ENCODE measurements around the gene ESYT1. TPM values are rescaled to one million over a fixed set of nuclear protein-coding genes. Genes with fewer than 3 reads are reported as not detected.

ESYT1 gene
- total and polyA plus RNA-seq, 4 donors: 41.0 to 93.5 (median 58.8) TPM

GRCh38 chr12:56102683-56103065 is 25.4 kb upstream of the ESYT1 start:
- Histone ChIP-seq H3K9me3 (ENCODE audit: control insufficient read depth in 4 of 4, low read length in 3 of 4) (no peaks in the 10 kb centered on the region), H3K4me1 (ENCODE audit: control insufficient read depth in 4 of 4, insufficient read depth in 4 of 4, low read length in 3 of 4) (peaks cover 0 to 24% (median 13%) of the 10 kb centered on the region in 4 donors), H3K9ac (ENCODE audit: low read depth in 1 of 2, low read length in 2 of 2) (no peak overlapping the region), H3K27ac (ENCODE audit: low read depth in 1 of 2, low read length in 2 of 2) (no peak overlapping the region), H3K4me3 (ENCODE audit: low read depth in 1 of 3, low read length in 3 of 3) (no peak overlapping the region), H3K36me3 (ENCODE audit: control insufficient read depth in 4 of 4, insufficient read depth in 3 of 4, low read depth in 1 of 4, low read length in 3 of 4) (peaks cover 15 to 46% (median 37%) of the 10 kb centered on the region in 4 donors), H3K27me3 (ENCODE audit: control insufficient read depth in 4 of 4, insufficient read depth in 4 of 4, low read length in 3 of 4) (no peaks in the 10 kb centered on the region)
- 81% methylated on average over 1 of the region's 1 CpG for WGBS
- no peak for TF ChIP-seq RAD21 (IDR thresholded peaks at IDR 0.05)
- no peak for DNase-seq (ENCODE audit: low spot score)

DNA sequence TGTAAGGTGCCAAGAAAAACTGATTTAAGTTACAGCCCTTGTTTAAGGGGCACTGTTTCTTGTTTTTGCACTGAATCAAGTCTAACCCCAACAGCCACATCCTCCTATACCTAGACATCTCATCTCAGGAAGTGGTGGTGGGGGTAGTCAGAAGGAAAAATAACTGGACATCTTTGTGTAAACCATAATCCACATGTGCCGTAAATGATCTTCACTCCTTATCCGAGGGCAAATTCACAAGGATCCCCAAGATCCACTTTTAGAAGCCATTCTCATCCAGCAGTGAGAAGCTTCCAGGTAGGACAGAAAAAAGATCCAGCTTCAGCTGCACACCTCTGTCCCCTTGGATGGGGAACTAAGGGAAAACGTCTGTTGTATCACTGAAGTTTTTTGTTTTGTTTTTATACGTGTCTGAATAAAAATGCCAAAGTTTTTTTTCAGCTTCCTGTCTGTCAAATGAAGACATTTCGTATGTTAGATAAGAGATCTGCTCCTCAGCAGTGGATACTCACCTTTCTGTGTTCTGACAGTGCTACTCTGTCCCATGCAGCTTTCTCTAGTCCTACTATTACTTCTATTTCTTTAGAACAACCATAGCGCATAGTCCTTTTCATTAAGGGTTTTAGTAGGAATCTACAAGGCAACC is 24.9 kb upstream of the ESYT1 start:
- 49% methylated on average over 6 of the region's 6 CpGs for WGBS
- TF ChIP-seq GABPA (IDR thresholded peaks at IDR 0.05 in 1 of 2, conservative IDR thresholded peaks at IDR 0.05 in 1 of 2): no peak
- no peak for TF ChIP-seq RXRA (IDR thresholded peaks at IDR 0.05)
- TF ChIP-seq RAD21 (IDR thresholded peaks at IDR 0.05): no peak
- TF ChIP-seq, protein P1, sequence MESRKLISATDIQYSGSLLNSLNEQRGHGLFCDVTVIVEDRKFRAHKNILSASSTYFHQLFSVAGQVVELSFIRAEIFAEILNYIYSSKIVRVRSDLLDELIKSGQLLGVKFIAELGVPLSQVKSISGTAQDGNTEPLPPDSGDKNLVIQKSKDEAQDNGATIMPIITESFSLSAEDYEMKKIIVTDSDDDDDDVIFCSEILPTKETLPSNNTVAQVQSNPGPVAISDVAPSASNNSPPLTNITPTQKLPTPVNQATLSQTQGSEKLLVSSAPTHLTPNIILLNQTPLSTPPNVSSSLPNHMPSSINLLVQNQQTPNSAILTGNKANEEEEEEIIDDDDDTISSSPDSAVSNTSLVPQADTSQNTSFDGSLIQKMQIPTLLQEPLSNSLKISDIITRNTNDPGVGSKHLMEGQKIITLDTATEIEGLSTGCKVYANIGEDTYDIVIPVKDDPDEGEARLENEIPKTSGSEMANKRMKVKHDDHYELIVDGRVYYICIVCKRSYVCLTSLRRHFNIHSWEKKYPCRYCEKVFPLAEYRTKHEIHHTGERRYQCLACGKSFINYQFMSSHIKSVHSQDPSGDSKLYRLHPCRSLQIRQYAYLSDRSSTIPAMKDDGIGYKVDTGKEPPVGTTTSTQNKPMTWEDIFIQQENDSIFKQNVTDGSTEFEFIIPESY (IDR thresholded peaks at IDR 0.05): no peak
- TF ChIP-seq SP1 (IDR thresholded peaks at IDR 0.05): no peak
- Histone ChIP-seq H3K9ac (ENCODE audit: low read depth in 1 of 2, low read length in 2 of 2) (peak overlapping the region in 1 of 2 donors; percentile 52), H3K4me1 (ENCODE audit: control insufficient read depth in 4 of 4, insufficient read depth in 4 of 4, low read length in 3 of 4) (peaks cover 0 to 24% (median 13%) of the 10 kb centered on the region in 4 donors), H3K27me3 (ENCODE audit: control insufficient read depth in 4 of 4, insufficient read depth in 4 of 4, low read length in 3 of 4) (no peaks in the 10 kb centered on the region), H3K27ac (ENCODE audit: low read depth in 1 of 2, low read length in 2 of 2) (peak overlapping the region in 1 of 2 donors; percentile 62), H3K4me3 (ENCODE audit: low read depth in 1 of 3, low read length in 3 of 3) (peak overlapping the region in 1 of 3 donors; percentile 39), H3K36me3 (ENCODE audit: control insufficient read depth in 4 of 4, insufficient read depth in 3 of 4, low read depth in 1 of 4, low read length in 3 of 4) (peaks cover 15 to 48% (median 41%) of the 10 kb centered on the region in 4 donors), H3K9me3 (ENCODE audit: control insufficient read depth in 4 of 4, low read length in 3 of 4) (no peaks in the 10 kb centered on the region)
- DNase-seq (ENCODE audit: low spot score): no peak

GRCh38 chr12:56103823-56104108 is 24.3 kb upstream of the ESYT1 start:
- Histone ChIP-seq H3K36me3 (ENCODE audit: control insufficient read depth in 4 of 4, insufficient read depth in 3 of 4, low read depth in 1 of 4, low read length in 3 of 4) (peaks cover 16 to 47% (median 41%) of the 10 kb centered on the region in 4 donors), H3K4me3 (ENCODE audit: low read depth in 1 of 3, low read length in 3 of 3) (peak overlapping the region; percentile 27 to 39 (median 38)), H3K9ac (ENCODE audit: low read depth in 1 of 2, low read length in 2 of 2) (peak overlapping the region; percentile 15 to 52), H3K9me3 (ENCODE audit: control insufficient read depth in 4 of 4, low read length in 3 of 4) (no peaks in the 10 kb centered on the region), H3K27ac (ENCODE audit: low read depth in 1 of 2, low read length in 2 of 2) (peak overlapping the region; percentile 62 to 83), H3K4me1 (ENCODE audit: control insufficient read depth in 4 of 4, insufficient read depth in 4 of 4, low read length in 3 of 4) (peaks cover 0 to 24% (median 13%) of the 10 kb centered on the region in 4 donors), H3K27me3 (ENCODE audit: control insufficient read depth in 4 of 4, insufficient read depth in 4 of 4, low read length in 3 of 4) (no peaks in the 10 kb centered on the region)
- DNase-seq (ENCODE audit: low spot score): no peak
- TF ChIP-seq HNF4G (IDR thresholded peaks at IDR 0.05): no peak
- TF ChIP-seq EGR1 (IDR thresholded peaks at IDR 0.05; ENCODE audit: low read depth in 2 of 2): no peak
- TF ChIP-seq FOXA1 (IDR thresholded peaks at IDR 0.05): no peak
- no peak for TF ChIP-seq TAF1 (conservative IDR thresholded peaks at IDR 0.05)
- TF ChIP-seq, protein P2, sequence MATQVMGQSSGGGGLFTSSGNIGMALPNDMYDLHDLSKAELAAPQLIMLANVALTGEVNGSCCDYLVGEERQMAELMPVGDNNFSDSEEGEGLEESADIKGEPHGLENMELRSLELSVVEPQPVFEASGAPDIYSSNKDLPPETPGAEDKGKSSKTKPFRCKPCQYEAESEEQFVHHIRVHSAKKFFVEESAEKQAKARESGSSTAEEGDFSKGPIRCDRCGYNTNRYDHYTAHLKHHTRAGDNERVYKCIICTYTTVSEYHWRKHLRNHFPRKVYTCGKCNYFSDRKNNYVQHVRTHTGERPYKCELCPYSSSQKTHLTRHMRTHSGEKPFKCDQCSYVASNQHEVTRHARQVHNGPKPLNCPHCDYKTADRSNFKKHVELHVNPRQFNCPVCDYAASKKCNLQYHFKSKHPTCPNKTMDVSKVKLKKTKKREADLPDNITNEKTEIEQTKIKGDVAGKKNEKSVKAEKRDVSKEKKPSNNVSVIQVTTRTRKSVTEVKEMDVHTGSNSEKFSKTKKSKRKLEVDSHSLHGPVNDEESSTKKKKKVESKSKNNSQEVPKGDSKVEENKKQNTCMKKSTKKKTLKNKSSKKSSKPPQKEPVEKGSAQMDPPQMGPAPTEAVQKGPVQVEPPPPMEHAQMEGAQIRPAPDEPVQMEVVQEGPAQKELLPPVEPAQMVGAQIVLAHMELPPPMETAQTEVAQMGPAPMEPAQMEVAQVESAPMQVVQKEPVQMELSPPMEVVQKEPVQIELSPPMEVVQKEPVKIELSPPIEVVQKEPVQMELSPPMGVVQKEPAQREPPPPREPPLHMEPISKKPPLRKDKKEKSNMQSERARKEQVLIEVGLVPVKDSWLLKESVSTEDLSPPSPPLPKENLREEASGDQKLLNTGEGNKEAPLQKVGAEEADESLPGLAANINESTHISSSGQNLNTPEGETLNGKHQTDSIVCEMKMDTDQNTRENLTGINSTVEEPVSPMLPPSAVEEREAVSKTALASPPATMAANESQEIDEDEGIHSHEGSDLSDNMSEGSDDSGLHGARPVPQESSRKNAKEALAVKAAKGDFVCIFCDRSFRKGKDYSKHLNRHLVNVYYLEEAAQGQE (IDR thresholded peaks at IDR 0.05): no peak
- TF ChIP-seq HNF4A (conservative IDR thresholded peaks at IDR 0.05): no peak
- TF ChIP-seq JUND (IDR thresholded peaks at IDR 0.05): no peak
- TF ChIP-seq FOXA2 (IDR thresholded peaks at IDR 0.05): no peak
- TF ChIP-seq, protein P3, sequence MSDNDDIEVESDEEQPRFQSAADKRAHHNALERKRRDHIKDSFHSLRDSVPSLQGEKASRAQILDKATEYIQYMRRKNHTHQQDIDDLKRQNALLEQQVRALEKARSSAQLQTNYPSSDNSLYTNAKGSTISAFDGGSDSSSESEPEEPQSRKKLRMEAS (IDR thresholded peaks at IDR 0.05): no peak
- TF ChIP-seq, protein P4, sequence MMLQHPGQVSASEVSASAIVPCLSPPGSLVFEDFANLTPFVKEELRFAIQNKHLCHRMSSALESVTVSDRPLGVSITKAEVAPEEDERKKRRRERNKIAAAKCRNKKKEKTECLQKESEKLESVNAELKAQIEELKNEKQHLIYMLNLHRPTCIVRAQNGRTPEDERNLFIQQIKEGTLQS (IDR thresholded peaks at IDR 0.05): no peak
- TF ChIP-seq NR2F2 (IDR thresholded peaks at IDR 0.05): no peak
- TF ChIP-seq, protein P1 (IDR thresholded peaks at IDR 0.05): no peak
- no peak for TF ChIP-seq RAD21 (IDR thresholded peaks at IDR 0.05)
- no peak for TF ChIP-seq SP1 (IDR thresholded peaks at IDR 0.05)
- no peak for TF ChIP-seq GABPA (IDR thresholded peaks at IDR 0.05 in 1 of 2, conservative IDR thresholded peaks at IDR 0.05 in 1 of 2)
- TF ChIP-seq RXRA (IDR thresholded peaks at IDR 0.05): no peak
- no peak for TF ChIP-seq YY1 (IDR thresholded peaks at IDR 0.05)
- no peak for TF ChIP-seq CTCF (IDR thresholded peaks at IDR 0.05; ENCODE audit: low read depth, low read length, missing input control)
- 4% methylated on average over 8 of the region's 8 CpGs for WGBS

Measured in liver (tissue), 9 donors.